Colonic mucosa (tissue), 4 donors: ENCODE results near the gene HSD3B1. TPM values are rescaled to one million over a fixed set of nuclear protein-coding genes. Genes with fewer than 3 reads are reported as not detected.
"Not testable (repeated sequence)": the region's sequence is repeated elsewhere in the genome, so short reads cannot be mapped to it uniquely, and the experiment has no call there.

Experiments
- DNase-seq: peaks from one replicate; pipeline ENCODE4 v3.0.0-alpha.2; 2020
- H3K27ac ChIP-seq: fragments of 200-600 bp; one replicate; pipeline ENCODE4 v1.8.0; 2021
- H3K27me3 ChIP-seq: fragments of 200-600 bp; one replicate; pipeline ENCODE4 v1.8.0; 2021
- H3K36me3 ChIP-seq: fragments of 200-600 bp; one replicate; pipeline ENCODE4 v1.8.0; 2021
- H3K4me1 ChIP-seq: fragments of 200-600 bp; one replicate; pipeline ENCODE4 v1.8.0; 2021; ENCODE audit warnings: mild to moderate bottlenecking
- H3K4me3 ChIP-seq: fragments of 200-600 bp; one replicate; pipeline ENCODE4 v1.8.0; 2021
- H3K9ac ChIP-seq, 2 donors: one replicate each; pipeline ENCODE4 v1.7.0; 2013; ENCODE audit warnings: control low read depth in 2 of 2, low read depth in 2 of 2, low read length in 2 of 2
- H3K9me3 ChIP-seq: fragments of 200-600 bp; one replicate; pipeline ENCODE4 v1.8.0; 2021
- intact Hi-C: fragments of 100-400 bp; cut with DNase I; formaldehyde crosslinking; loops from one replicate; pipeline ENCODE4 v1.14.1; 2022
- total RNA-seq, 2 donors: library from RNA; stranded (reverse); fragmentation: NEBNext Ultra II Directional in 1 of 2; extraction: Animal tissue kit (Norgen Biotek cat#: 25700) in 1 of 2; gene quantifications; one replicate each; pipeline ENCODE4 v1.2.1, GENCODE V29; 2021
- TF ChIP-seq, protein P1 (sequence below): fragments of 200-600 bp; IDR thresholded peaks from one replicate; pipeline ENCODE4 v1.8.0; 2022; ENCODE audit warnings: antibody characterized with exemption, mild to moderate bottlenecking
- donor health status: healthy.
- donor health status: DM: no; HTN: no; CAD: no.
- donor health status: DM: no; HTN: no; CAD: no.

HSD3B1 gene
- total RNA-seq, 2 donors from 2014 or later: 0.72 TPM; not detected in 1

DNA sequence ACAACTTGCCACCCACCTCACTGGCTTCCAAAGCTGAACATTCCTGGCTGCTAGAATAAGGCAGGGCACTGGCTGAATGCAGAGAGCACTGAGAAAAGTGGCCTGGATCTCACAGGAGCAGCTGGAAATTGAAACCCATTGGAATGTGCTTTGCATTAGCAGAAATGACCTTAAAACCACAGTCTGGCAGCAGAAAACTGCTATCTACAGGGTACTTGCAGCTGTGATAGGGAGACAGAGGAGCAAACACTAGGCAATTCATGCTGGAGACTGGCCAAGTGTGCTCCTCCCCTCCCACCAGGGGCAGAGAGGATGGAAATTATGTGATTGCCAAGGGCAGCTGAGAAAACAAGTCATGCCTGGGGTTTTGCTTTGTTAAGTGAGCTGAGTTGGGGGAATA, 47.2 kb downstream of the HSD3B1 start:
- no peaks in the 10 kb centered on the region for H3K9me3 ChIP-seq
- peak; percentile 22 for DNase-seq
- TF ChIP-seq, protein P1, sequence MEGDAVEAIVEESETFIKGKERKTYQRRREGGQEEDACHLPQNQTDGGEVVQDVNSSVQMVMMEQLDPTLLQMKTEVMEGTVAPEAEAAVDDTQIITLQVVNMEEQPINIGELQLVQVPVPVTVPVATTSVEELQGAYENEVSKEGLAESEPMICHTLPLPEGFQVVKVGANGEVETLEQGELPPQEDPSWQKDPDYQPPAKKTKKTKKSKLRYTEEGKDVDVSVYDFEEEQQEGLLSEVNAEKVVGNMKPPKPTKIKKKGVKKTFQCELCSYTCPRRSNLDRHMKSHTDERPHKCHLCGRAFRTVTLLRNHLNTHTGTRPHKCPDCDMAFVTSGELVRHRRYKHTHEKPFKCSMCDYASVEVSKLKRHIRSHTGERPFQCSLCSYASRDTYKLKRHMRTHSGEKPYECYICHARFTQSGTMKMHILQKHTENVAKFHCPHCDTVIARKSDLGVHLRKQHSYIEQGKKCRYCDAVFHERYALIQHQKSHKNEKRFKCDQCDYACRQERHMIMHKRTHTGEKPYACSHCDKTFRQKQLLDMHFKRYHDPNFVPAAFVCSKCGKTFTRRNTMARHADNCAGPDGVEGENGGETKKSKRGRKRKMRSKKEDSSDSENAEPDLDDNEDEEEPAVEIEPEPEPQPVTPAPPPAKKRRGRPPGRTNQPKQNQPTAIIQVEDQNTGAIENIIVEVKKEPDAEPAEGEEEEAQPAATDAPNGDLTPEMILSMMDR: no peak
- intact Hi-C loops: no loop called here
- H3K9ac ChIP-seq: no peak overlapping the region
- no peaks in the 10 kb centered on the region for H3K4me1 ChIP-seq
- no peak overlapping the region for H3K27ac ChIP-seq
- H3K36me3 ChIP-seq: no peaks in the 10 kb centered on the region
- H3K4me3 ChIP-seq: no peak overlapping the region
- no peaks in the 10 kb centered on the region for H3K27me3 ChIP-seq

DNA sequence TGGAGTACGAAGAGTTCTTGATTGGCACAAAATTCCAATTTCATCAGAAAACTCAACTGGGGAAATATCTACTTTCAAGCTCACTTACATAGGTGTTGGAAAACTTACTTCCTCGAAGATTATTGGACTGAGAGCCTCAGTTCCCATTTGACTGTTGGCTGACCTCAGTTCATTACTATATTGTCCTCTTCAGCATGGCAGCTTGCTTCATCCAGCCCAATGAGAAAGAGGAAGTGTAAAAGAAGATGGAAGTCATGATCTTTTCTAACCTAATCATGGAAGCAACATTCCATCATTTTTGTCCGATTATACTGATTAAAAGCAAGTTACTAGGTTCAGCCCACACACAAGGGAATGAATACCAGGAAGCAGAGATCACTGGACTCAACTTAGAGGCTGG, 49.4 kb downstream of the HSD3B1 start:
- TF ChIP-seq, protein P1: no peak
- no peaks in the 10 kb centered on the region for H3K4me1 ChIP-seq
- H3K9me3 ChIP-seq: no peaks in the 10 kb centered on the region
- no peak overlapping the region for H3K4me3 ChIP-seq
- intact Hi-C loops: no loop called here
- no peak overlapping the region for H3K27ac ChIP-seq
- H3K36me3 ChIP-seq: no peaks in the 10 kb centered on the region
- H3K27me3 ChIP-seq: no peaks in the 10 kb centered on the region
- no peak overlapping the region for H3K9ac ChIP-seq
- DNase-seq: no peak

- H3K9ac ChIP-seq, H3K4me3 ChIP-seq, H3K27me3 ChIP-seq, H3K27ac ChIP-seq, H3K9me3 ChIP-seq, intact Hi-C loops, H3K4me1 ChIP-seq, DNase-seq, H3K36me3 ChIP-seq: not testable (repeated sequence)
These were observed 53.4 kb downstream of the HSD3B1 start for GRCh38 chr1:119560402-119560801.

GRCh38 chr1:119564548-119564947, 57.5 kb downstream of the HSD3B1 start:
- TF ChIP-seq, protein P1: no peak
- Histone ChIP-seq H3K9ac (no peak overlapping the region), H3K27me3 (no peaks in the 10 kb centered on the region), H3K27ac (no peak overlapping the region), H3K4me3 (no peak overlapping the region), H3K36me3 (no peaks in the 10 kb centered on the region), H3K9me3 (no peaks in the 10 kb centered on the region), H3K4me1 (no peaks in the 10 kb centered on the region)
- intact Hi-C loops: no loop called here
- no peak for DNase-seq

Other genes with a start within 250 kb of the HSD3B1 start
- not detected for gene HAO2, start 138.4 kb upstream of the HSD3B1 start, total RNA-seq
- gene HSD3B2, start 92.1 kb upstream of the HSD3B1 start, total RNA-seq: 10 to 100 TPM in 1 of 2 donors, 1 to 10 TPM in 1; 2.2 to 27.2 TPM
- gene ZNF697, start 141.1 kb downstream of the HSD3B1 start, total RNA-seq: 1 to 10 TPM; 2.1 to 3.2 TPM
- gene PHGDH, start 204.7 kb downstream of the HSD3B1 start, total RNA-seq: 10 to 100 TPM in 1 of 2 donors, 1 to 10 TPM in 1; 6.3 to 11.6 TPM